K562 (cell line): Measurements from ENCODE around the gene ANXA3. TPM values are rescaled to one million over a fixed set of nuclear protein-coding genes. Genes with fewer than 3 reads are reported as not detected.

Experiments used
- ATAC-seq: fragments of 200-7000 bp; cut with Tn5 transposase; 3 replicates; pipeline ENCODE4 v1.9.1; 2020; ENCODE audit warnings: moderate library complexity
- BruUV-seq: library from RNA; stranded (reverse); fragments of 400-500 nt; replicated peaks from 2 replicates; lab custom pipeline; 2021; lab: Mats Ljungman, UMichigan
- CTCF ChIA-PET: fragments of 300-600 bp; formaldehyde crosslinking; extraction: SDS; loops from one replicate; lab custom pipeline; 2021; ENCODE audit warnings: low intra/inter-chr PET ratio; lab: Yijun Ruan, JAX
- POLR2A ChIA-PET: fragments of 300-600, 350-650 bp; sonication (Branson Sonifier 250); formaldehyde crosslinking; extraction: SDS; loops from one replicate; lab custom pipeline; 2021; ENCODE audit warnings: antibody characterized with exemption, inconsistent platforms; lab: Yijun Ruan, JAX
- DNase-seq, 4 experiments: peaks; one replicate each; pipeline versions ENCODE4 v3.0.0 to v3.0.0-alpha.2; 2011 to 2018; ENCODE audit warnings: low spot score in 3 of 4, mixed read lengths in 3 of 4; ENCODE audit errors: extremely low read depth in 1 of 4
- FAIRE-seq: peaks from 2 replicates; lab custom pipeline; 2011; peaks lifted over from hg19 to GRCh38; lab: Jason Lieb, UNC
- H2AFZ ChIP-seq: 2 replicates; pipeline ENCODE4 v1.6.0; 2011; ENCODE audit warnings: low read depth, low read length, control low read depth, inconsistent platforms
- H3K27ac ChIP-seq: fragments of 200-600 bp; 3 replicates; pipeline ENCODE4 v1.8.0; 2011; ENCODE audit warnings: low read depth, mild to moderate bottlenecking, control low read depth, inconsistent platforms, low read length, moderate library complexity, mixed read lengths; ENCODE audit errors: extremely low read depth
- H3K27me3 ChIP-seq, 2 experiments: fragments of 300-600 bp in 1 of 2; 2 replicates in 1 of 2; 3 replicates in 1 of 2; pipeline versions ENCODE4 v1.6.0 to v1.8.0; 2011; ENCODE audit warnings: inconsistent platforms in 2 of 2, low read length in 2 of 2, mild to moderate bottlenecking in 1 of 2, mixed read lengths in 1 of 2, moderate library complexity in 1 of 2; ENCODE audit not compliant: control insufficient read depth in 2 of 2, insufficient read depth in 2 of 2
- H3K36me3 ChIP-seq: fragments of 300-600 bp; 3 replicates; pipeline ENCODE4 v1.8.0; 2011; ENCODE audit warnings: mild to moderate bottlenecking, low read length, inconsistent platforms; ENCODE audit not compliant: control insufficient read depth, insufficient read depth
- H3K4me1 ChIP-seq, 2 experiments: fragments of 200-600 bp in 1 of 2; replicated peaks in 1 of 2; 2 replicates in 1 of 2; 3 replicates in 1 of 2; pipeline versions ENCODE4 v1.5.1 to v1.8.0; 2011; ENCODE audit warnings: inconsistent platforms in 2 of 2, low read length in 2 of 2, mild to moderate bottlenecking in 1 of 2, mixed read lengths in 1 of 2, moderate library complexity in 1 of 2; ENCODE audit not compliant: control insufficient read depth in 2 of 2, insufficient read depth in 2 of 2
- H3K4me2 ChIP-seq: 2 replicates; pipeline ENCODE4 v1.6.1; 2011; ENCODE audit warnings: low read length, control low read depth, inconsistent platforms, mixed read lengths; ENCODE audit not compliant: insufficient read depth
- H3K4me3 ChIP-seq: fragments of 200-600 bp; sonication (generic), shearing (Covaris generic); 2 replicates; pipeline ENCODE4 v1.5.1; 2016; ENCODE audit warnings: control low read depth, inconsistent platforms
- H3K79me2 ChIP-seq: fragments of 200-600 bp; 3 replicates; pipeline ENCODE4 v1.8.0; 2011; ENCODE audit warnings: low read length, inconsistent platforms; ENCODE audit not compliant: control insufficient read depth, insufficient read depth
- H3K9ac ChIP-seq, 2 experiments: 2 replicates each; pipeline versions ENCODE4 v1.6.0 to v1.6.1; 2011; ENCODE audit warnings: low read depth in 2 of 2, low read length in 2 of 2, control low read depth in 1 of 2, inconsistent platforms in 1 of 2, mild to moderate bottlenecking in 1 of 2, mixed read lengths in 1 of 2; ENCODE audit not compliant: insufficient read depth in 1 of 2
- H3K9me1 ChIP-seq: one replicate; pipeline ENCODE4 v1.6.0; 2011; ENCODE audit warnings: inconsistent platforms, mild to moderate bottlenecking, low read length, moderate library complexity; ENCODE audit not compliant: control insufficient read depth, insufficient read depth
- H3K9me3 ChIP-seq: replicated peaks from 2 replicates; pipeline ENCODE4 v1.5.1; 2011; ENCODE audit warnings: low read depth, low read length, inconsistent platforms; ENCODE audit not compliant: control insufficient read depth, insufficient read depth
- H4K20me1 ChIP-seq: replicated peaks from 2 replicates; pipeline ENCODE4 v1.6.1; 2011; ENCODE audit warnings: low read length, inconsistent platforms, mixed read lengths; ENCODE audit not compliant: control insufficient read depth, insufficient read depth
- CEBPB ChIP-seq: fragments of 450-650 bp; IDR thresholded peaks from 2 replicates; pipeline ENCODE4 v1.6.1; 2016; ENCODE audit warnings: missing genetic modification characterization, missing compliant biosample characterization
- FOS ChIP-seq: IDR thresholded peaks from 3 replicates; pipeline ENCODE4 v1.6.1; 2011; ENCODE audit not compliant: insufficient read length; ENCODE audit errors: extremely low read depth
- RBM25 ChIP-seq: fragments of 200-400 bp; formaldehyde crosslinking; IDR thresholded peaks from 2 replicates; pipeline ENCODE4 v1.6.1; 2018; ENCODE audit warnings: low read length, low read depth, moderate library complexity; ENCODE audit not compliant: severe bottlenecking
- ZFP36 ChIP-seq: fragments of 150-350 bp; IDR thresholded peaks from 2 replicates; pipeline ENCODE4 v1.6.1; 2018; ENCODE audit warnings: low read length, low read depth; ENCODE audit not compliant: partially characterized antibody
- WGBS: fragments of 100-300 bp; shearing (Covaris generic); methylation state at CpG from one replicate; pipeline ENCODE4 v1.1.6; 2016; ENCODE audit warnings: low coverage, mixed read lengths; ENCODE audit not compliant: insufficient coverage; ENCODE audit errors: missing lambda C conversion rate; 5-methylcytosine and 5-hydroxymethylcytosine counted together
- in situ Hi-C: fragments of 300-500 bp; cut with MboI; formaldehyde crosslinking; loops from 4 replicates; pipeline ENCODE4 v1.15.0; 2018; ENCODE audit warnings: inconsistent platforms, mixed read lengths
- intact Hi-C: fragments of 100-400 bp; cut with micrococcal nuclease; formaldehyde crosslinking; loops from 2 replicates; pipeline ENCODE4 v1.14.2; 2022
- polyA plus RNA-seq, 8 experiments: library from polyadenylated mRNA; depleted of rRNA in 4 of 8; stranded (reverse) in 5 of 8; unstranded in 3 of 8; fragments of >200 nt; fragmentation: Nextera tagmentation in 2 of 8; fragmentation: Illumina TruSeq in 1 of 8; extraction: Ambion mirVana in 2 of 8; extraction: Trizol in 1 of 8; gene quantifications; 2 replicates each; pipeline versions ENCODE4 v1.2.1 to v1.2.3, GENCODE V29; 2011 to 2014; ENCODE audit warnings: inconsistent platforms in 1 of 8, missing spikeins in 1 of 8
- total RNA-seq, 7 experiments: library from RNA; depleted of rRNA in 6 of 7; stranded (reverse); fragments of >200 nt in 6 of 7; fragmentation: Illumina TruSeq in 2 of 7; extraction: Trizol in 2 of 7; gene quantifications; 2 replicates each; pipeline versions ENCODE4 v1.2.1 to v1.2.3, GENCODE V29; 2011 to 2021; ENCODE audit warnings: low replicate concordance in 1 of 7

ANXA3 gene
- total and polyA plus RNA-seq, 9 of the 15 experiments (the other 6 are each of a cell fraction or from before 2014, with no cell fraction given), result 6.3 to 15.5 (median 9.8) TPM

GRCh38 chr4:78552389-78553042, 946 bp downstream of the ANXA3 start (continued):
- 0 out of 2 replicates have a peak, but pooled peaks have one; percentile 19 for TF ChIP-seq CEBPB
- TF ChIP-seq, all 486 proteins: peak for 8

- CTCF ChIA-PET, result no interaction called here
- TF ChIP-seq FOS (no peak), ZFP36 (peak; percentile 61), RBM25 (peak; percentile 72)
- TF ChIP-seq, all 486 proteins: peak for 2
- no TSS peak for BruUV-seq
- no peak overlapping the region for H3K4me3 ChIP-seq
- H3K9me1 ChIP-seq, result no peaks in the 10 kb centered on the region
- H3K27ac ChIP-seq, result no peak overlapping the region
- H3K9ac ChIP-seq, result no peak overlapping the region
- no peaks in the 10 kb centered on the region for H3K79me2 ChIP-seq
- no peaks in the 10 kb centered on the region for H3K9me3 ChIP-seq
- peak overlapping the region; percentile 86; the same call in 1 of the 2 replicates for H2AFZ ChIP-seq
- FAIRE-seq (no peak), DNase-seq (no peak), ATAC-seq (no peak)
- in situ Hi-C loops (no loop called here), intact Hi-C loops (no loop called here)
- H3K4me1 ChIP-seq, result peaks cover 10 to 20% of the 10 kb centered on the region in 2 experiments; a peak in 4 of 5 replicates
- POLR2A ChIA-PET, result interaction anchor here (0.6 kb wide), 2 partner anchors 56 to 329 kb away, joined by 3 read pairs; no protein-coding TSS in a partner anchor
- no peaks in the 10 kb centered on the region for H4K20me1 ChIP-seq
- no peaks in the 10 kb centered on the region for H3K36me3 ChIP-seq
- H3K4me2 ChIP-seq, result no peak overlapping the region
- peaks cover 4 to 8% of the 10 kb centered on the region in 2 experiments; a peak in 2 of 5 replicates for H3K27me3 ChIP-seq
- WGBS, result 35% methylated on average over 3 of the region's 3 CpGs
Observed at GRCh38 chr4:78553043-78553396, 1.4 kb downstream of the ANXA3 start.
